Fibroblast of gingiva (primary cell): ENCODE measurements around the gene CST3.
"Not testable (repeated sequence)": the region's sequence is repeated elsewhere in the genome, so short reads cannot be mapped to it uniquely, and the experiment has no call there.

ENCODE experiments used
- DNase-seq: peaks from one replicate; pipeline ENCODE4 v3.0.0-alpha.2; 2011; ENCODE audit warnings: low read depth

The CST3 gene

GRCh38 chr20:23637282-23638221 is at the start of gene CST3:
CST3 (minus strand) TSS chr20:23637955; CDS start chr20:23637862, 93 bp downstream.
- peak; percentile 88 for DNase-seq

GRCh38 chr20:23686046-23686750 is 48.4 kb upstream of the CST3 start:
- DNase-seq = no peak

GRCh38 chr20:23685529-23685896 is 47.8 kb upstream of the CST3 start:
- DNase-seq = not testable (repeated sequence)

GRCh38 chr20:23684261-23684660 is 46.5 kb upstream of the CST3 start:
- no peak for DNase-seq

GRCh38 chr20:23683807-23684206 is 46.1 kb upstream of the CST3 start:
- DNase-seq = no peak

GRCh38 chr20:23683281-23683680 is 45.5 kb upstream of the CST3 start:
- no peak for DNase-seq

GRCh38 chr20:23680146-23680545 is 42.4 kb upstream of the CST3 start:
- no peak for DNase-seq

- no peak for DNase-seq
These were observed 41.7 kb upstream of the CST3 start for GRCh38 chr20:23679133-23680092.

- DNase-seq = no peak
These were observed 35.5 kb upstream of the CST3 start for GRCh38 chr20:23673209-23673608.

- no peak for DNase-seq
These were observed 34.4 kb upstream of the CST3 start for GRCh38 chr20:23672158-23672557.

GRCh38 chr20:23671479-23671878 is 33.7 kb upstream of the CST3 start:
- DNase-seq = no peak

GRCh38 chr20:23670361-23670760 is 32.6 kb upstream of the CST3 start:
- no peak for DNase-seq

GRCh38 chr20:23669866-23670265 is 32.1 kb upstream of the CST3 start:
- DNase-seq = no peak

- no peak for DNase-seq
These were observed 31.6 kb upstream of the CST3 start for GRCh38 chr20:23669327-23669726.

- DNase-seq = peak; percentile 36
These were observed 30.8 kb upstream of the CST3 start for GRCh38 chr20:23668477-23668951.

GRCh38 chr20:23667666-23668065 is 29.9 kb upstream of the CST3 start:
- no peak for DNase-seq

GRCh38 chr20:23666698-23667097 is 28.9 kb upstream of the CST3 start:
- no peak for DNase-seq

GRCh38 chr20:23666189-23666588 is 28.4 kb upstream of the CST3 start:
- DNase-seq = peak; percentile 10

- no peak for DNase-seq
These were observed 27.2 kb upstream of the CST3 start for GRCh38 chr20:23664954-23665353.

- not testable (repeated sequence) for DNase-seq
These were observed 26.3 kb upstream of the CST3 start for GRCh38 chr20:23664046-23664445.

- no peak for DNase-seq
These were observed 25.4 kb upstream of the CST3 start for GRCh38 chr20:23663180-23663579.
